VCaP (cell line): ENCODE measurements around the gene DCPS.
"Not testable (repeated sequence)": the region's sequence is repeated elsewhere in the genome, so short reads cannot be mapped to it uniquely, and the experiment has no call there.

ENCODE experiments used
- H3K27ac ChIP-seq: fragments of 450-650 bp; 2 replicates; pipeline ENCODE4 v1.5.1; 2017
- CTCF ChIP-seq: fragments of 450-650 bp; conservative IDR thresholded peaks from 2 replicates; pipeline ENCODE4 v1.5.1; 2017; ENCODE audit warnings: mild to moderate bottlenecking, moderate library complexity

The DCPS gene, protein sequence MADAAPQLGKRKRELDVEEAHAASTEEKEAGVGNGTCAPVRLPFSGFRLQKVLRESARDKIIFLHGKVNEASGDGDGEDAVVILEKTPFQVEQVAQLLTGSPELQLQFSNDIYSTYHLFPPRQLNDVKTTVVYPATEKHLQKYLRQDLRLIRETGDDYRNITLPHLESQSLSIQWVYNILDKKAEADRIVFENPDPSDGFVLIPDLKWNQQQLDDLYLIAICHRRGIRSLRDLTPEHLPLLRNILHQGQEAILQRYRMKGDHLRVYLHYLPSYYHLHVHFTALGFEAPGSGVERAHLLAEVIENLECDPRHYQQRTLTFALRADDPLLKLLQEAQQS

DNA sequence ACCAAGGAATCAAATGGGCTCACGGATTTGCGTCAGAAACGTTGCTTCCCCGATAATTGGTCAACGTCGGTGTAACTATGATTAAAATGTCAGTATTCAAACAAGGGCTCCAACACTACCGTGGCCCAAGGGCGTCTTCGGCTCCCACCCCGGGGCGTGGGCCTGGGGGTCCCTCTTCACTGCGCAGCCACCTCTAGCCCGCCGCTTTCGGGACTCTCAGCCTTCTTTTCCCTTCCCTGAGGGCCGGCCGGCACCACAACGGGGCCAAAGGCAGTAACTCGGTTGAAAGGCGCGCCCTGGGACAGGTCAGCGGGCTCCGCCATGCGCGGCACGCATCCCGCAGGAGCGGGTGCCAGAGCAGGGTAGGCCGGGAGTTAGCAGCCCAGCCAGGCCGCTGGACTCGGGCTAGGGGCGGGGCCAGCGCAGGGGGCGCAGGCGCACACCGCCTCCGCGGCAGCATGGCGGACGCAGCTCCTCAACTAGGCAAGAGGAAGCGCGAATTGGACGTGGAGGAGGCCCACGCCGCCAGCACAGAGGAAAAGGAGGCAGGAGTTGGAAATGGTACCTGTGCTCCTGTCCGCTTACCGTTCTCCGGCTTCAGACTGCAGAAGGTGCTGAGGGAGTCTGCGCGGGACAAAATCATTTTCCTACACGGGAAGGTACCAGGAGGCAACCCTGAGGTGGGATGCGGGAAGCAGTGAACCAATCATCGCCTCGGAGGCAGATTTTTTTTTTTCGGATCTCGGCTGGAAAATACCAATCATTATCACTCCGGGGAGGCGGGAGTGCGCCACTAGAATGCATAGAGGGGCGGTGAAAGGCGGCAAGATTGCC, at the start of gene DCPS:
TSS of gene DCPS (plus strand) at position 438 of the 834 bp plus-strand sequence. CDS start at position 459, 21 bp downstream.
- H3K27ac ChIP-seq = peak within 1 kb of the TSS; percentile 98
- no peak for TF ChIP-seq CTCF

- H3K27ac ChIP-seq = no peak overlapping the region
- no peak for TF ChIP-seq CTCF
Observed at GRCh38 chr11:126254819-126255218, 49.0 kb upstream of the DCPS start.

GRCh38 chr11:126255507-126255906, 48.4 kb upstream of the DCPS start:
- not testable (repeated sequence) for H3K27ac ChIP-seq

GRCh38 chr11:126256216-126256615, 47.6 kb upstream of the DCPS start:
- TF ChIP-seq CTCF = no peak
- no peak overlapping the region for H3K27ac ChIP-seq

DNA sequence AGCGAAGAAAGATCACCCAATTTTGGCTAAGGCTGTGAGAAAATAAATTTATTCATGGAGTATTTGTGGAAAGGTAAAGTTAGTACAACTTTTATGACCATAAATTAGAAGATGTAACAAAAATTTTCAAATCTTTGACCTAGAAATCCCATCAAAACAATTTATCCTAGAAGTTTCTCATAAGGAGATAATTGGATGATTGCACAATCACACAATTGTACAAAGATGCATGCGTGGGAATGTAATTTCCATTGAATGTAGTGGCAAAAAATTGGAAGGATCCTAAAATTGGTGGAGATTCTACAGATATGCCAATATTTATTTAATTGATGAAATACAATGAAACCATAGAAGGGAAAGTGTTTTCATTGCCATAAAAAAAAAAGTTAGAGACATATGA, 46.7 kb upstream of the DCPS start:
- H3K27ac ChIP-seq = no peak overlapping the region
- no peak for TF ChIP-seq CTCF

- no peak overlapping the region for H3K27ac ChIP-seq
Observed at GRCh38 chr11:126257764-126258163, 46.1 kb upstream of the DCPS start.

GRCh38 chr11:126262216-126262615, 41.6 kb upstream of the DCPS start:
- no peak for TF ChIP-seq CTCF
- H3K27ac ChIP-seq = no peak overlapping the region

More at GRCh38 chr11:126257764-126258163, 46.1 kb upstream of the DCPS start:
- no peak for TF ChIP-seq CTCF
